Gastrocnemius medialis (tissue), 4 donors: Measurements from ENCODE around the gene IL20RB.

Experiments
- POLR2A ChIP-seq, 2 donors: fragments of 450-650 bp; IDR thresholded peaks; one replicate each; pipeline ENCODE4 v1.6.1; 2017; ENCODE audit warnings: antibody characterized with exemption in 2 of 2, mild to moderate bottlenecking in 2 of 2, moderate library complexity in 2 of 2
- TF ChIP-seq, protein P1 (sequence below), 5 experiments: fragments of 450-650 bp in 3 of 5; fragments of 200-600 bp in 2 of 5; sonication (generic) in 2 of 5; IDR thresholded peaks in 4 of 5; conservative IDR thresholded peaks in 1 of 5; 1 replicate in 4 of 5; 2 replicates in 1 of 5; pipeline ENCODE4 v1.5.1; 2016 to 2019; ENCODE audit warnings: antibody characterized with exemption in 5 of 5, mild to moderate bottlenecking in 3 of 5, moderate library complexity in 3 of 5

DNA sequence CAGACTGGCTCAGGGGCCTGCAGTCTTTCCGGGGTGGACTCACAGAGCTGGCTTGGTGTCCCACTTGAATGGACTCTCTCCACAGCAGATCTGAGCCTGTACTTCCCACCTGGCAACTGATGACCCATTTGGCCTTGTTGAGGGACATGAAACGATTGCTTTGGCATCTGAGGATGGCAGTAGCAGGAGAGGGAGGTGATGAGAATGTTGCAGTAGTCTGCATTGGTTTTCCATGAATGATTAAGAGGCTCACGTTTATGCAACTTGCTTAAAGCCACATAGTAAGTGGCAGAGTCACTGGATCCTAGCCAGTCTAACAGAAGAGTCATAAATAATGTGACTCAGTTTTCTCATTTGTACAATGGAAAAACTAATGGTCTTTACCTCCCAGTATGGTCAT, 21.9 kb downstream of the IL20RB start:
- TF ChIP-seq, protein P1, sequence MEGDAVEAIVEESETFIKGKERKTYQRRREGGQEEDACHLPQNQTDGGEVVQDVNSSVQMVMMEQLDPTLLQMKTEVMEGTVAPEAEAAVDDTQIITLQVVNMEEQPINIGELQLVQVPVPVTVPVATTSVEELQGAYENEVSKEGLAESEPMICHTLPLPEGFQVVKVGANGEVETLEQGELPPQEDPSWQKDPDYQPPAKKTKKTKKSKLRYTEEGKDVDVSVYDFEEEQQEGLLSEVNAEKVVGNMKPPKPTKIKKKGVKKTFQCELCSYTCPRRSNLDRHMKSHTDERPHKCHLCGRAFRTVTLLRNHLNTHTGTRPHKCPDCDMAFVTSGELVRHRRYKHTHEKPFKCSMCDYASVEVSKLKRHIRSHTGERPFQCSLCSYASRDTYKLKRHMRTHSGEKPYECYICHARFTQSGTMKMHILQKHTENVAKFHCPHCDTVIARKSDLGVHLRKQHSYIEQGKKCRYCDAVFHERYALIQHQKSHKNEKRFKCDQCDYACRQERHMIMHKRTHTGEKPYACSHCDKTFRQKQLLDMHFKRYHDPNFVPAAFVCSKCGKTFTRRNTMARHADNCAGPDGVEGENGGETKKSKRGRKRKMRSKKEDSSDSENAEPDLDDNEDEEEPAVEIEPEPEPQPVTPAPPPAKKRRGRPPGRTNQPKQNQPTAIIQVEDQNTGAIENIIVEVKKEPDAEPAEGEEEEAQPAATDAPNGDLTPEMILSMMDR (IDR thresholded peaks at IDR 0.05 in 4 of 5, conservative IDR thresholded peaks at IDR 0.05 in 1 of 5), result no peak
- no peak for TF ChIP-seq POLR2A (IDR thresholded peaks at IDR 0.05)
